Loucy (cell line): ENCODE results near the gene CUL3.

ENCODE experiments used
- H2AFZ ChIP-seq: fragments of 200-600 bp; sonication (generic); 2 replicates; pipeline ENCODE4 v1.6.0; 2016; ENCODE audit warnings: antibody characterized with exemption, mild to moderate bottlenecking, low read length, moderate library complexity
- H3F3A ChIP-seq: fragments of 200-600 bp; 2 replicates; pipeline ENCODE4 v1.6.0; 2016; ENCODE audit warnings: antibody characterized with exemption, low read depth, mild to moderate bottlenecking
- H3K27me3 ChIP-seq: fragments of 200-600 bp; sonication (generic); 2 replicates; pipeline ENCODE4 v1.6.1; 2014; ENCODE audit warnings: low read length, mild to moderate bottlenecking; ENCODE audit not compliant: insufficient read depth, poor library complexity, severe bottlenecking
- H3K36me3 ChIP-seq: fragments of 200-600 bp; sonication (generic); 2 replicates; pipeline ENCODE4 v1.6.1; 2016; ENCODE audit warnings: low read length; ENCODE audit not compliant: insufficient read depth
- H3K4me1 ChIP-seq: fragments of 200-600 bp; sonication (generic); 2 replicates; pipeline ENCODE4 v1.5.1; 2014; ENCODE audit warnings: low read length, mild to moderate bottlenecking; ENCODE audit not compliant: insufficient read depth, poor library complexity, severe bottlenecking
- H3K4me2 ChIP-seq: fragments of 200-600 bp; sonication (generic); 2 replicates; pipeline ENCODE4 v1.6.0; 2014; ENCODE audit warnings: antibody characterized with exemption, low read length, low read depth, mild to moderate bottlenecking; ENCODE audit not compliant: poor library complexity, severe bottlenecking
- H3K4me3 ChIP-seq: fragments of 200-600 bp; sonication (generic); 2 replicates; pipeline ENCODE4 v1.5.1; 2014; ENCODE audit warnings: low read length, mild to moderate bottlenecking, mixed read lengths; ENCODE audit not compliant: poor library complexity, severe bottlenecking
- H3K79me2 ChIP-seq: fragments of 200-600 bp; sonication (generic); 2 replicates; pipeline ENCODE4 v1.6.1; 2014; ENCODE audit warnings: low read length; ENCODE audit not compliant: insufficient read depth
- H3K9ac ChIP-seq: fragments of 200-600 bp; sonication (generic); 2 replicates; pipeline ENCODE4 v1.6.0; 2014; ENCODE audit warnings: mild to moderate bottlenecking, low read depth, low read length, moderate library complexity; ENCODE audit not compliant: poor library complexity, severe bottlenecking
- H3K9me2 ChIP-seq: fragments of 200-600 bp; sonication (generic); replicated peaks from 2 replicates; pipeline ENCODE4 v1.6.1; 2016; ENCODE audit warnings: low read depth, low read length, mixed read lengths
- H3K9me3 ChIP-seq: fragments of 200-600 bp; sonication (generic); 2 replicates; pipeline ENCODE4 v1.6.1; 2014; ENCODE audit warnings: mild to moderate bottlenecking, antibody characterized with exemption, low read length, low read depth; ENCODE audit not compliant: insufficient read depth
- H4K20me1 ChIP-seq: fragments of 200-600 bp; sonication (generic); 2 replicates; pipeline ENCODE4 v1.6.0; 2014; ENCODE audit warnings: antibody characterized with exemption, low read length, mild to moderate bottlenecking; ENCODE audit not compliant: insufficient read depth, poor library complexity, severe bottlenecking
- CTCF ChIP-seq: fragments of 200-600 bp; sonication (generic); conservative IDR thresholded peaks from 2 replicates; pipeline ENCODE4 v1.5.1; 2014; ENCODE audit warnings: mild to moderate bottlenecking, antibody characterized with exemption, low read length
- EZH2phosphoT487 ChIP-seq: fragments of 200-600 bp; IDR thresholded peaks from 2 replicates; pipeline ENCODE4 v1.6.1; 2018; ENCODE audit warnings: antibody characterized with exemption, mild to moderate bottlenecking, moderate library complexity, borderline replicate concordance

CUL3 gene

GRCh38 chr2:224580248-224580647 lies 4.9 kb downstream of the CUL3 start:
- H4K20me1 ChIP-seq = peaks cover 91% of the 10 kb centered on the region

GRCh38 chr2:224579411-224579810 lies 5.8 kb downstream of the CUL3 start:
- Histone ChIP-seq H3K4me1 (peaks cover 87% of the 10 kb centered on the region), H3K9ac (peak overlapping the region; percentile 24), H3K9me3 (no peaks in the 10 kb centered on the region), H3K4me2 (peak overlapping the region; percentile 97), H4K20me1 (peaks cover 100% of the 10 kb centered on the region), H3F3A (peaks cover 7% of the 10 kb centered on the region; the same call in 1 of the 2 replicates), H3K4me3 (peak overlapping the region; percentile 65), H3K27me3 (no peaks in the 10 kb centered on the region), H3K9me2 (no peaks in the 10 kb centered on the region), H2AFZ (no peak overlapping the region), H3K79me2 (peaks cover 100% of the 10 kb centered on the region), H3K36me3 (no peaks in the 10 kb centered on the region)
- TF ChIP-seq CTCF (no peak), EZH2phosphoT487 (no peak)

More at GRCh38 chr2:224580248-224580647, 4.9 kb downstream of the CUL3 start:
- no peak for TF ChIP-seq EZH2phosphoT487
- TF ChIP-seq CTCF = no peak
- Histone ChIP-seq H3K36me3 (no peaks in the 10 kb centered on the region), H3K9ac (peak overlapping the region; percentile 38), H3K4me2 (peak overlapping the region; percentile 97), H3K9me3 (no peaks in the 10 kb centered on the region), H3K27me3 (no peaks in the 10 kb centered on the region), H3K9me2 (no peaks in the 10 kb centered on the region), H3K79me2 (peaks cover 93% of the 10 kb centered on the region), H3K4me1 (peaks cover 79% of the 10 kb centered on the region), H3K4me3 (peak overlapping the region; percentile 65), H2AFZ (no peak overlapping the region), H3F3A (peaks cover 5% of the 10 kb centered on the region; the same call in 1 of the 2 replicates)

- Histone ChIP-seq H4K20me1 (peaks cover 100% of the 10 kb centered on the region), H3K9ac (no peak overlapping the region), H3F3A (peaks cover 7% of the 10 kb centered on the region; the same call in 1 of the 2 replicates), H3K4me2 (peak overlapping the region; percentile 97), H3K9me2 (no peaks in the 10 kb centered on the region), H3K9me3 (no peaks in the 10 kb centered on the region), H3K27me3 (no peaks in the 10 kb centered on the region), H3K4me3 (peak overlapping the region; percentile 65), H3K79me2 (peaks cover 100% of the 10 kb centered on the region), H3K36me3 (no peaks in the 10 kb centered on the region), H2AFZ (no peak overlapping the region), H3K4me1 (peaks cover 88% of the 10 kb centered on the region)
- TF ChIP-seq EZH2phosphoT487 (no peak), CTCF (no peak)
Observed at GRCh38 chr2:224577541-224577940, 7.6 kb downstream of the CUL3 start.
